GM12891 (cell line): ENCODE data around the gene SMCR8.
"Not testable (repeated sequence)": the region's sequence is repeated elsewhere in the genome, so short reads cannot be mapped to it uniquely, and the experiment has no call there.

Experiments used
- DNase-seq: peaks from one replicate; pipeline ENCODE4 v3.0.0; 2011; ENCODE audit warnings: low spot score; ENCODE audit not compliant: insufficient read length
- FAIRE-seq: peaks from 2 replicates; lab custom pipeline; 2011; peaks lifted over from hg19 to GRCh38; lab: Jason Lieb, UNC
- PAX5 ChIP-seq: IDR thresholded peaks from 2 replicates; pipeline ENCODE4 v1.6.1; 2011; ENCODE audit warnings: low read length, moderate library complexity, mild to moderate bottlenecking; ENCODE audit not compliant: insufficient read depth, severe bottlenecking
- POLR2A ChIP-seq: IDR thresholded peaks from 2 replicates; pipeline ENCODE4 v1.6.1; 2011; ENCODE audit warnings: low read depth, low read length, control low read depth
- POLR2AphosphoS5 ChIP-seq: IDR thresholded peaks from 2 replicates; pipeline ENCODE4 v1.6.1; 2011; ENCODE audit warnings: low read depth, low read length, control low read depth
- POU2F2 ChIP-seq: IDR thresholded peaks from 2 replicates; pipeline ENCODE4 v1.6.1; 2011; ENCODE audit warnings: low read depth, mild to moderate bottlenecking, control low read depth, low read length, moderate library complexity
- SPI1 ChIP-seq: IDR thresholded peaks from 2 replicates; pipeline ENCODE4 v1.6.1; 2011; ENCODE audit warnings: low read depth, low read length, control low read depth
- TAF1 ChIP-seq: IDR thresholded peaks from 2 replicates; pipeline ENCODE4 v1.6.1; 2011; ENCODE audit warnings: low read depth, low read length, control low read depth

The SMCR8 gene

GRCh38 chr17:18360518-18360917 is 45.4 kb downstream of the SMCR8 start:
- FAIRE-seq (no peak), DNase-seq (no peak)
- TF ChIP-seq POLR2AphosphoS5 (no peak), POU2F2 (no peak), POLR2A (no peak), SPI1 (no peak), PAX5 (no peak), TAF1 (no peak)

- no peak for TF ChIP-seq TAF1
- DNase-seq (no peak), FAIRE-seq (no peak)
Observed at GRCh38 chr17:18361837-18362697, 47.0 kb downstream of the SMCR8 start.

- DNase-seq (no peak), FAIRE-seq (no peak)
Observed at GRCh38 chr17:18362698-18363100, 47.6 kb downstream of the SMCR8 start.

GRCh38 chr17:18363101-18364049 is 48.3 kb downstream of the SMCR8 start, which contains the start of gene SHMT1:
Gene SHMT1 (minus strand): TSS chr17:18363550. CDS start chr17:18355981, 7,569 bp downstream.
- TF ChIP-seq TAF1 (0 out of 2 replicates have a peak, but pooled peaks have one; percentile 15), POLR2AphosphoS5 (peak; percentile 72), PAX5 (no peak), SPI1 (no peak)
- DNase-seq (peak; percentile 93), FAIRE-seq (peak; percentile 100)

More at GRCh38 chr17:18362698-18363100, 47.6 kb downstream of the SMCR8 start:
- TF ChIP-seq SPI1: no peak
- no peak for TF ChIP-seq POU2F2
- TF ChIP-seq PAX5: no peak
- no peak for TF ChIP-seq POLR2AphosphoS5
- TF ChIP-seq POLR2A: no peak

- no peak for TF ChIP-seq PAX5
- no peak for TF ChIP-seq SPI1
- no peak for TF ChIP-seq TAF1
- no peak for TF ChIP-seq POLR2AphosphoS5
- no peak for TF ChIP-seq POU2F2
- no peak for TF ChIP-seq POLR2A
- no peak for DNase-seq
- FAIRE-seq: no peak
Observed at GRCh38 chr17:18364166-18364565, 49.1 kb downstream of the SMCR8 start.

GRCh38 chr17:18368946-18369345 is 53.9 kb downstream of the SMCR8 start:
- FAIRE-seq (no peak), DNase-seq (no peak)

GRCh38 chr17:18370761-18371160 is 55.7 kb downstream of the SMCR8 start:
- DNase-seq (no peak), FAIRE-seq (no peak)
- TF ChIP-seq POLR2AphosphoS5 (no peak), POU2F2 (no peak), TAF1 (no peak), SPI1 (no peak), PAX5 (no peak), POLR2A (no peak)

More at GRCh38 chr17:18368946-18369345, 53.9 kb downstream of the SMCR8 start:
- TF ChIP-seq POU2F2 (no peak), SPI1 (no peak), PAX5 (no peak), POLR2AphosphoS5 (no peak), TAF1 (no peak), POLR2A (no peak)

- no peak for TF ChIP-seq TAF1
- no peak for TF ChIP-seq PAX5
- TF ChIP-seq POLR2A: no peak
- TF ChIP-seq SPI1: no peak
- TF ChIP-seq POU2F2: no peak
- TF ChIP-seq POLR2AphosphoS5: no peak
- FAIRE-seq: no peak
- DNase-seq: no peak
Observed at GRCh38 chr17:18371455-18371854, 56.4 kb downstream of the SMCR8 start.

- DNase-seq, FAIRE-seq: not testable (repeated sequence)
Observed at GRCh38 chr17:18373181-18373580, 58.1 kb downstream of the SMCR8 start.

GRCh38 chr17:18374216-18374615 is 59.1 kb downstream of the SMCR8 start:
- DNase-seq (no peak), FAIRE-seq (no peak)
- TF ChIP-seq PAX5: no peak
- no peak for TF ChIP-seq SPI1
- TF ChIP-seq POLR2AphosphoS5: no peak
